Transverse colon (tissue), 4 donors: ENCODE results near the gene NEK7.

ENCODE experiments used
- CTCF ChIP-seq, 5 experiments: fragments of 200-600 bp in 3 of 5; fragments of 450-650 bp in 2 of 5; sonication (generic) in 3 of 5; IDR thresholded peaks; 1 replicate in 2 of 5; 2 replicates in 3 of 5; pipeline ENCODE4 v1.5.1; 2016 to 2017; ENCODE audit warnings: antibody characterized with exemption in 5 of 5, inconsistent platforms in 3 of 5, mild to moderate bottlenecking in 2 of 5, moderate library complexity in 1 of 5
- POLR2AphosphoS5 ChIP-seq, 3 donors: sonication (generic); formaldehyde crosslinking; IDR thresholded peaks; one replicate each; pipeline ENCODE4 v1.6.1; 2016; ENCODE audit warnings: antibody characterized with exemption in 3 of 3

- TF ChIP-seq CTCF (IDR thresholded peaks at IDR 0.05), result no peak
- TF ChIP-seq POLR2AphosphoS5 (IDR thresholded peaks at IDR 0.05), result no peak
Measured at GRCh38 chr1:198253668-198254067, 96.9 kb downstream of the NEK7 start.
